CD4-positive, alpha-beta memory T cell (primary cell): ENCODE results near the gene BCHE. TPM values are rescaled to one million over a fixed set of nuclear protein-coding genes. Genes with fewer than 3 reads are reported as not detected.

ENCODE experiments used
- CTCF ChIA-PET: fragments of 350-600 bp; sonication (Branson Sonifier 250); formaldehyde crosslinking; loops from one replicate; lab custom pipeline; 2021; ENCODE audit warnings: inconsistent platforms; ENCODE audit not compliant: partially characterized antibody; lab: Charles Lee
- POLR2A ChIA-PET: fragments of 350-600 bp; sonication (Branson Sonifier 250); formaldehyde crosslinking; loops from one replicate; lab custom pipeline; 2021; ENCODE audit not compliant: partially characterized antibody; lab: Charles Lee
- DNase-seq, 5 donors: peaks; one replicate each; pipeline versions ENCODE4 v3.0.0 to v3.0.0-alpha.2; 2020 to 2022; ENCODE audit warnings: mixed read lengths in 1 of 5
- H3K27ac ChIP-seq: one replicate; pipeline ENCODE4 v1.7.0; 2013; ENCODE audit warnings: low read depth, low read length
- H3K27me3 ChIP-seq: 2 replicates; pipeline ENCODE4 v1.7.0; 2013; ENCODE audit warnings: mild to moderate bottlenecking, low read length, moderate library complexity; ENCODE audit not compliant: insufficient read depth
- H3K36me3 ChIP-seq: 2 replicates; pipeline ENCODE4 v1.7.0; 2013; ENCODE audit warnings: mild to moderate bottlenecking, low read length, moderate library complexity; ENCODE audit not compliant: insufficient read depth
- H3K4me1 ChIP-seq: 2 replicates; pipeline ENCODE4 v1.7.0; 2013; ENCODE audit warnings: mild to moderate bottlenecking, low read length, moderate library complexity; ENCODE audit not compliant: insufficient read depth
- H3K4me3 ChIP-seq, 2 donors: one replicate each; pipeline ENCODE4 v1.7.0; 2013; ENCODE audit warnings: low read length in 2 of 2, mild to moderate bottlenecking in 1 of 2
- H3K9me3 ChIP-seq, 2 donors: one replicate each; pipeline ENCODE4 v1.7.0; 2013; ENCODE audit warnings: low read length in 2 of 2, control low read depth in 1 of 2; ENCODE audit not compliant: control insufficient read depth in 1 of 2
- H3K27ac Mint-ChIP-seq, 7 donors: one replicate each; pipeline ENCODE4 v1.8.0; 2020 to 2021; ENCODE audit warnings: mixed read lengths in 7 of 7, mild to moderate bottlenecking in 6 of 7, inconsistent platforms in 3 of 7, moderate library complexity in 3 of 7
- H3K27me3 Mint-ChIP-seq, 2 donors: one replicate each; pipeline ENCODE4 v1.8.0; 2020 to 2021; ENCODE audit warnings: mixed read lengths in 2 of 2
- H3K36me3 Mint-ChIP-seq, 2 donors: one replicate each; pipeline ENCODE4 v1.8.0; 2020 to 2021; ENCODE audit warnings: mixed read lengths in 2 of 2, inconsistent platforms in 1 of 2, mild to moderate bottlenecking in 1 of 2
- H3K4me1 Mint-ChIP-seq, 4 donors: one replicate each; pipeline ENCODE4 v1.8.0; 2020 to 2021; ENCODE audit warnings: mixed read lengths in 4 of 4, mild to moderate bottlenecking in 1 of 4
- H3K4me3 Mint-ChIP-seq, 8 donors: one replicate each; pipeline ENCODE4 v1.8.0; 2020 to 2021; ENCODE audit warnings: mixed read lengths in 8 of 8, mild to moderate bottlenecking in 7 of 8, moderate library complexity in 6 of 8, inconsistent platforms in 3 of 8
- H3K9me3 Mint-ChIP-seq, 8 donors: one replicate each; pipeline ENCODE4 v1.8.0; 2020 to 2021; ENCODE audit warnings: mixed read lengths in 8 of 8, mild to moderate bottlenecking in 5 of 8, inconsistent platforms in 3 of 8, moderate library complexity in 1 of 8
- intact Hi-C: fragments of 100-400 bp; cut with micrococcal nuclease; formaldehyde crosslinking; loops from one replicate; pipeline ENCODE4 v1.15.1; 2023
- polyA plus RNA-seq, 2 donors: library from polyadenylated mRNA; unstranded; fragments of 300-500 nt; fragmentation: Illumina TruSeq; gene quantifications; one replicate each; pipeline ENCODE4 v1.2.3, GENCODE V29; 2021
- total RNA-seq, 2 experiments: library from RNA; stranded (reverse); gene quantifications; one replicate each; pipeline ENCODE4 v1.2.3, GENCODE V29; 2021

Gene BCHE
- total and polyA plus RNA-seq, 4 experiments from 2014 or later: not detected

- Histone ChIP-seq H3K36me3 (no peaks in the 10 kb centered on the region), H3K9me3 (no peaks in the 10 kb centered on the region), H3K4me1 (no peaks in the 10 kb centered on the region), H3K4me3 (no peak overlapping the region), H3K27me3 (no peaks in the 10 kb centered on the region), H3K27ac (no peak overlapping the region)
- POLR2A ChIA-PET: no interaction called here
- H3K4me1 Mint-ChIP-seq: no peaks in the 10 kb centered on the region
- no peak for DNase-seq
- intact Hi-C loops: no loop called here
- CTCF ChIA-PET: no interaction called here
- H3K27me3 Mint-ChIP-seq: no peaks in the 10 kb centered on the region
- peaks cover 0 to 10% (median 2%) of the 10 kb centered on the region in 8 donors for H3K9me3 Mint-ChIP-seq
- H3K36me3 Mint-ChIP-seq: no peaks in the 10 kb centered on the region
- H3K4me3 Mint-ChIP-seq: no peak overlapping the region
- H3K27ac Mint-ChIP-seq: no peak overlapping the region
Observed at GRCh38 chr3:165800970-165801369, 36.3 kb downstream of the BCHE start.

GRCh38 chr3:165799026-165799425, 38.2 kb downstream of the BCHE start:
- no peaks in the 10 kb centered on the region for H3K27me3 Mint-ChIP-seq
- DNase-seq: no peak
- no peak overlapping the region for H3K4me3 ChIP-seq
- H3K4me1 ChIP-seq: no peaks in the 10 kb centered on the region
- H3K4me1 Mint-ChIP-seq: no peaks in the 10 kb centered on the region
- ChIA-PET CTCF (no interaction called here), POLR2A (no interaction called here)
- H3K36me3 Mint-ChIP-seq: no peaks in the 10 kb centered on the region
- H3K27ac Mint-ChIP-seq: no peak overlapping the region
- no peaks in the 10 kb centered on the region for H3K9me3 ChIP-seq
- H3K27ac ChIP-seq: no peak overlapping the region
- no peaks in the 10 kb centered on the region for H3K36me3 ChIP-seq
- H3K27me3 ChIP-seq: no peaks in the 10 kb centered on the region
- H3K4me3 Mint-ChIP-seq: no peak overlapping the region
- peaks cover 0 to 15% (median 3%) of the 10 kb centered on the region in 8 donors for H3K9me3 Mint-ChIP-seq
- intact Hi-C loops: no loop called here

- POLR2A ChIA-PET: no interaction called here
- intact Hi-C loops: no loop called here
- Mint-ChIP-seq H3K4me1 (no peaks in the 10 kb centered on the region), H3K27ac (no peak overlapping the region), H3K4me3 (no peak overlapping the region), H3K36me3 (no peaks in the 10 kb centered on the region), H3K27me3 (no peaks in the 10 kb centered on the region), H3K9me3 (peaks cover 0 to 14% (median 4%) of the 10 kb centered on the region in 8 donors)
- no peak overlapping the region for H3K4me3 ChIP-seq
- H3K4me1 ChIP-seq: no peaks in the 10 kb centered on the region
- DNase-seq: no peak
- H3K36me3 ChIP-seq: no peaks in the 10 kb centered on the region
- H3K9me3 ChIP-seq: no peaks in the 10 kb centered on the region
- no peaks in the 10 kb centered on the region for H3K27me3 ChIP-seq
- H3K27ac ChIP-seq: no peak overlapping the region
- CTCF ChIA-PET: no interaction called here
Observed at GRCh38 chr3:165797551-165797950, 39.7 kb downstream of the BCHE start.

GRCh38 chr3:165796701-165797100, 40.5 kb downstream of the BCHE start:
- no peak for DNase-seq
- intact Hi-C loops: no loop called here
- POLR2A ChIA-PET: no interaction called here

GRCh38 chr3:165788531-165788930, 48.7 kb downstream of the BCHE start:
- Histone ChIP-seq H3K4me1 (no peaks in the 10 kb centered on the region), H3K27me3 (no peaks in the 10 kb centered on the region), H3K27ac (no peak overlapping the region), H3K9me3 (no peaks in the 10 kb centered on the region), H3K36me3 (no peaks in the 10 kb centered on the region), H3K4me3 (no peak overlapping the region)
- Mint-ChIP-seq H3K27me3 (no peaks in the 10 kb centered on the region), H3K9me3 (peaks cover 2 to 17% (median 12%) of the 10 kb centered on the region in 8 donors), H3K4me1 (no peaks in the 10 kb centered on the region), H3K27ac (no peak overlapping the region), H3K36me3 (no peaks in the 10 kb centered on the region), H3K4me3 (no peak overlapping the region)
- ChIA-PET CTCF (no interaction called here), POLR2A (no interaction called here)
- DNase-seq: no peak
- intact Hi-C loops: no loop called here

More at GRCh38 chr3:165796701-165797100, 40.5 kb downstream of the BCHE start:
- Mint-ChIP-seq H3K27ac (no peak overlapping the region), H3K9me3 (peaks cover 0 to 10% (median 4%) of the 10 kb centered on the region in 8 donors), H3K36me3 (no peaks in the 10 kb centered on the region), H3K4me3 (no peak overlapping the region), H3K4me1 (no peaks in the 10 kb centered on the region), H3K27me3 (no peaks in the 10 kb centered on the region)
- no peaks in the 10 kb centered on the region for H3K36me3 ChIP-seq
- CTCF ChIA-PET: no interaction called here
- H3K9me3 ChIP-seq: no peaks in the 10 kb centered on the region
- H3K27me3 ChIP-seq: no peaks in the 10 kb centered on the region
- H3K27ac ChIP-seq: no peak overlapping the region
- no peak overlapping the region for H3K4me3 ChIP-seq
- no peaks in the 10 kb centered on the region for H3K4me1 ChIP-seq

- intact Hi-C loops: no loop called here
- Mint-ChIP-seq H3K9me3 (peaks cover 2 to 14% (median 6%) of the 10 kb centered on the region in 8 donors), H3K27ac (no peak overlapping the region), H3K4me3 (no peak overlapping the region), H3K4me1 (no peaks in the 10 kb centered on the region), H3K36me3 (no peaks in the 10 kb centered on the region), H3K27me3 (no peaks in the 10 kb centered on the region)
- CTCF ChIA-PET: no interaction called here
- H3K9me3 ChIP-seq: no peaks in the 10 kb centered on the region
- H3K27me3 ChIP-seq: no peaks in the 10 kb centered on the region
- no peaks in the 10 kb centered on the region for H3K36me3 ChIP-seq
- POLR2A ChIA-PET: no interaction called here
- H3K4me3 ChIP-seq: no peak overlapping the region
- H3K4me1 ChIP-seq: no peaks in the 10 kb centered on the region
- DNase-seq: no peak
- no peak overlapping the region for H3K27ac ChIP-seq
Observed at GRCh38 chr3:165786013-165786412, 51.2 kb downstream of the BCHE start.

DNA sequence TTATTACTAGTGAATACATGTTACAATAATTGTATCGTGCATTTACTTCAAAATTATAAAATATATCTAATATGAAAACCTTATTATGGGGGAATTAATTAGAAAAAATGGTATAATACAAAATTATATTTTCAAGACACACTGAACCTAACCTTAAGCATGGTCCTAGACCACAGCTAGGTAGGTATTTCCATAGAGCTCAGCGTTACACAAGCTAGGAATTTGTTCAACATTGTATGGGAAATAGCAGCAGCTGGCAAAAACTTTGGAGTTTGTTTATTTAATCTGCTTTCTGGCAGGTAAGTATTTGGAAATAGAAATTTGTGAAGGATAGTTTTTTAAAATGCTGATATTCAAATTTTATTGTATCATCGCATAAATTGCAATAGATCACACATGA, 52.9 kb downstream of the BCHE start:
- intact Hi-C loops: no loop called here
- H3K9me3 Mint-ChIP-seq: peaks cover 0 to 7% (median 2%) of the 10 kb centered on the region in 8 donors
- CTCF ChIA-PET: no interaction called here

DNA sequence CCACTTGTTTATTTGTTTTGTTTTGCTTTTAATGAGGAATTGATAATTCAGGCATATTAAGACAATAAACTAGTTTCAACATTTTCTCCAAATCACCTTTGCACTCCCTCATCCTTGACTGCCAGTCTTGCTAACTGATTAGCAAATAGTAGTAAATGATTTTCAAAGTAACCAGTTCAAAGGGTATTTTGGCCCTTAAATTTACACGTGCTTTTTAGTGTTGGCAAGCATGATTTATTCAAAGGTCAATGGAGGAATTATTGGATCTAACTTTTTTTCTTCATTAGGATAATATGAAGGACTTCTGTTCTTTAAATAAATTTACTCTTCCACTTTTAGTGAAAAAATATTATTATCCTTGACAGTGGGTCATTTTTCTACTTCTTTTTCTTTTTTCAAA, 53.8 kb downstream of the BCHE start:
- no peaks in the 10 kb centered on the region for H3K27me3 ChIP-seq
- H3K27ac ChIP-seq: no peak overlapping the region
- no peak overlapping the region for H3K27ac Mint-ChIP-seq
- no peaks in the 10 kb centered on the region for H3K4me1 ChIP-seq
- no peaks in the 10 kb centered on the region for H3K4me1 Mint-ChIP-seq
- ChIA-PET POLR2A (no interaction called here), CTCF (no interaction called here)
- H3K36me3 ChIP-seq: no peaks in the 10 kb centered on the region
- no peak overlapping the region for H3K4me3 ChIP-seq
- peaks cover 0 to 9% (median 2%) of the 10 kb centered on the region in 8 donors for H3K9me3 Mint-ChIP-seq
- intact Hi-C loops: no loop called here
- no peaks in the 10 kb centered on the region for H3K9me3 ChIP-seq
- no peak overlapping the region for H3K4me3 Mint-ChIP-seq
- no peaks in the 10 kb centered on the region for H3K27me3 Mint-ChIP-seq
- no peak for DNase-seq
- no peaks in the 10 kb centered on the region for H3K36me3 Mint-ChIP-seq

More for the DNA sequence above, 52.9 kb downstream of the BCHE start:
- Histone ChIP-seq H3K9me3 (no peaks in the 10 kb centered on the region), H3K4me1 (no peaks in the 10 kb centered on the region), H3K4me3 (no peak overlapping the region), H3K36me3 (no peaks in the 10 kb centered on the region), H3K27ac (no peak overlapping the region), H3K27me3 (no peaks in the 10 kb centered on the region)
- H3K27me3 Mint-ChIP-seq: no peaks in the 10 kb centered on the region
- H3K36me3 Mint-ChIP-seq: no peaks in the 10 kb centered on the region
- H3K4me1 Mint-ChIP-seq: no peaks in the 10 kb centered on the region
- no peak overlapping the region for H3K27ac Mint-ChIP-seq
- no peak overlapping the region for H3K4me3 Mint-ChIP-seq
- no peak for DNase-seq
- POLR2A ChIA-PET: no interaction called here
